GM21529 (cell line): Measurements from ENCODE around the gene SPIN2B.
A peak's percentile ranks its signal among the peaks of the same experiment; 100 is the strongest.
"Not testable (repeated sequence)": the region's sequence is repeated elsewhere in the genome, so short reads cannot be mapped to it uniquely, and the experiment has no call there.

Source experiments
- ATAC-seq: cut with Tn5 transposase; IDR thresholded peaks from one replicate; pipeline ENCODE4 v1.9.1; 2021; ENCODE audit not compliant: unreplicated experiment

Gene SPIN2B

GRCh38 chrX:57121162-57121755 is at the start of gene SPIN2B:
Gene SPIN2B (minus strand): TSS chrX:57121548.
- ATAC-seq, result peak; percentile 100

GRCh38 chrX:57156397-57157049 is 35.2 kb upstream of the SPIN2B start:
- no peak for ATAC-seq

- no peak for ATAC-seq
These were observed 33.8 kb upstream of the SPIN2B start for GRCh38 chrX:57155171-57155570.

GRCh38 chrX:57152222-57152621 is 30.9 kb upstream of the SPIN2B start:
- ATAC-seq, result not testable (repeated sequence)

- no peak for ATAC-seq
These were observed 17.3 kb upstream of the SPIN2B start for GRCh38 chrX:57138674-57139073.

GRCh38 chrX:57137501-57137900 is 16.2 kb upstream of the SPIN2B start:
- ATAC-seq, result no peak

GRCh38 chrX:57137073-57137472 is 15.7 kb upstream of the SPIN2B start, which contains the start of gene SPIN2A:
Gene SPIN2A (minus strand): TSS chrX:57137397. CDS start chrX:57136597, 800 bp downstream.
- not testable (repeated sequence) for ATAC-seq

GRCh38 chrX:57136589-57136988 is 15.2 kb upstream of the SPIN2B start:
- not testable (repeated sequence) for ATAC-seq

- no peak for ATAC-seq
These were observed 13.9 kb upstream of the SPIN2B start for GRCh38 chrX:57135287-57135686.

GRCh38 chrX:57134702-57135101 is 13.4 kb upstream of the SPIN2B start:
- no peak for ATAC-seq

GRCh38 chrX:57133706-57134105 is 12.4 kb upstream of the SPIN2B start:
- ATAC-seq, result no peak

- ATAC-seq, result not testable (repeated sequence)
These were observed 11.9 kb upstream of the SPIN2B start for GRCh38 chrX:57133284-57133683.

GRCh38 chrX:57132046-57132445 is 10.7 kb upstream of the SPIN2B start:
- no peak for ATAC-seq

GRCh38 chrX:57121816-57122215 is 468 bp upstream of the SPIN2B start:
- ATAC-seq, result no peak

GRCh38 chrX:57120619-57121161 is 658 bp downstream of the SPIN2B start:
- ATAC-seq, result not testable (repeated sequence)

GRCh38 chrX:57119416-57119815 is 1.9 kb downstream of the SPIN2B start:
- no peak for ATAC-seq

GRCh38 chrX:57117566-57117965 is 3.8 kb downstream of the SPIN2B start:
- ATAC-seq, result not testable (repeated sequence)

- ATAC-seq, result no peak
These were observed 16.4 kb downstream of the SPIN2B start for GRCh38 chrX:57104921-57105398.

- ATAC-seq, result no peak
These were observed 16.9 kb downstream of the SPIN2B start for GRCh38 chrX:57104406-57104805.

GRCh38 chrX:57103489-57103888 is 17.9 kb downstream of the SPIN2B start:
- ATAC-seq, result no peak

- ATAC-seq, result not testable (repeated sequence)
These were observed 18.4 kb downstream of the SPIN2B start for GRCh38 chrX:57102918-57103317.

- ATAC-seq, result no peak
These were observed 38.2 kb downstream of the SPIN2B start for GRCh38 chrX:57083143-57083542.
